ENCODE data around the gene USP34. TPM values are rescaled to one million over a fixed set of nuclear protein-coding genes. Genes with fewer than 3 reads are reported as not detected.

The USP34 gene
- total and polyA plus RNA-seq, 2 of the 8 experiments (the other 6 are each of a cell fraction or from before 2014, with no cell fraction given): 56.7 to 91.7 TPM

DNA sequence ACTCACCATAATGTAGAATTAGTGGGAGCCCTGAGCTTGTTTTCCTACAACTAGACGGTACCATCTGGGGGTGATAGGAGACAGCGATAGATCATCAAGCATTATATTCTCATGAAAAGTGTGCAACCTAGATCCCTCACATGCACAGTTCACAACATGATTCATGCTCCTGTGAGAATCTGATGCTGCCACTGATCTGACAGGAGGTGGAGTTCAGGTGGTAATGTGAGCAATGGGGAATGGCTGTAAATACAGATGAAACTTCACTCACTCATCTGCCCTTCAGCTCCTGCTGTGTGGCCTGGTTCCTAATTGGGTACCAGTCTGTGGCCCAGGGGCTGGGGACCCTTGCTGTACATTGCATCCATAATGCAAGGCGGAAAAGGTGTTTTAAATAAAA is 60.7 kb downstream of the USP34 start (continued):
- TF ChIP-seq SUZ12 (IDR thresholded peaks at IDR 0.05; ENCODE audit: low read length): no peak

Data from H1 (cell line).